Regular cardiac myocyte (primary cell): Measurements from ENCODE around the gene MZF1. TPM values are rescaled to one million over a fixed set of nuclear protein-coding genes. Genes with fewer than 3 reads are reported as not detected.

Experiments used
- total RNA-seq: library from RNA; depleted of rRNA; stranded (reverse); fragments of >200 nt; gene quantifications from 2 replicates; pipeline ENCODE4 v1.2.3, GENCODE V29; 2014

The MZF1 gene
- total RNA-seq = 10.9 and 20.9 TPM in 2 replicates

DNA sequence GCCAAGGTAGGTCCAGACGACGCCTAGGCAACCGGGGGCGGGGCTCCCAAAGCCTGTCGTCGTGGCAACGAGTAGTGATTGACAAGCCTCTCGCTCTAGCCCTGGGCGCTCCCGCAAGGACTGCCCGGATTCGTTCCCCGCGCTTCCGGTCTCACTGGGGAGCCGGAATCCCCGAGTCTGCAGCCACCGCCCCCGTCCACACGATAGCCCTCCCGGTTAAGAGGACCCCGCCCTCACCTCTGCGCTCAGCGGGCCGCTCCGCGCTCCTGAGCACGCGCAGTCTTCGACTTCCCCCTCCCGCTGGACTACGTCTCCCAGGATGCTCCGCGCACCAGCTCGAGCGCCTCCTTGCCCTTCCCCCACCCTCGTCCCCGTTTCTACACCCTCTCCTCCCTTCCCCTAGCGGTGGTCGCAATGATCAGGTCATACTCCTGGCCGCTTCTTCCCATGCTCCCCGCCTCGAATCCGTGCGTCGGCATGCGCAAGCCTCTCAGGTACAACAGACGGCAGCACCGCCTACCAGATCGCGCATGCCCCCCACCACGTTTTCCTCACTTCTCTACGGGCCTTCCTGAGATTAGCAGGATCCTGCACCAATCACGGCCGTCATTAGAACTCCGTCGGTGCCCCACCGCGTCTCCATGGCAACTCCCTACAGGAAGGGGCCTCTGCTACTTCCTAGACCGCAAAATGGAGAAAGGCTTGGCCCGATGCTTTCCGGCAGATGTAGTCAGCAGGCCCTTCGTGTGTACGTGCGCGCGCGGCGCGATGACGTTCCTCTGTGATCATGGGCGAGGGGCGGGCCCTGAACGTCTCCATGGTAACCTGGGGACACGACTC, at the start of gene MZF1:
TSS of gene MZF1 (minus strand) at position 518 of the 840 bp plus-strand sequence. CDS start 1,946 bp downstream, outside the sequence.

DNA sequence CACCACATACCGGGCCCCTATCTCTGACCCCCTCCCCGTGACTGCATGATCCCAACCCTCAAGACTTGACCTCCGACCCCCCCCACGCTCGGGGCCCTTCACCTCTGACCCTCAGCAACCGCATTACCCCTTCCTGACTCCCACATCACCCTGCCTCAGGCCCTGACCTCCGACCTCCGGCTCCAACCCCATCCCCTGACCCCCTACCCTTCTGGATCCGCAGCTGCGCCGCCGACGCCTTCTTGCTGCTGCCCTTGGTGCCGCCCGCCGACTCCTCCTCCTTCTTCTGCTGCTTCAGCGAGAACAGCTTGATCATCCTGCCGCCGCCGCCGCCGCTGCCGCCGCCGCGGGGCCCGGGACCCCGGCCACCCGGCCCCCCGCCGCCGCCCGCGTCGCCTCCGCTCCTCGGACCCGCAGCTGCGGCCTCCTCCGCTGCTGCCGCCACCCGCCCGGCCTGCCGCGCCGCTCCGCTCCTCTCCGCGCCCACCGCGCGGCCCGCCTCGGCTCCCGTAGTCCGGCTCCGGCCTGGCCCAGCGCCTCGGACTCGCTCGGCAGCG, 15.0 kb downstream of the MZF1 start, which contains the start of gene UBE2M:
TSS of gene UBE2M (minus strand) at position 546 of the 557 bp plus-strand sequence. CDS start at position 316, 230 bp downstream.

DNA sequence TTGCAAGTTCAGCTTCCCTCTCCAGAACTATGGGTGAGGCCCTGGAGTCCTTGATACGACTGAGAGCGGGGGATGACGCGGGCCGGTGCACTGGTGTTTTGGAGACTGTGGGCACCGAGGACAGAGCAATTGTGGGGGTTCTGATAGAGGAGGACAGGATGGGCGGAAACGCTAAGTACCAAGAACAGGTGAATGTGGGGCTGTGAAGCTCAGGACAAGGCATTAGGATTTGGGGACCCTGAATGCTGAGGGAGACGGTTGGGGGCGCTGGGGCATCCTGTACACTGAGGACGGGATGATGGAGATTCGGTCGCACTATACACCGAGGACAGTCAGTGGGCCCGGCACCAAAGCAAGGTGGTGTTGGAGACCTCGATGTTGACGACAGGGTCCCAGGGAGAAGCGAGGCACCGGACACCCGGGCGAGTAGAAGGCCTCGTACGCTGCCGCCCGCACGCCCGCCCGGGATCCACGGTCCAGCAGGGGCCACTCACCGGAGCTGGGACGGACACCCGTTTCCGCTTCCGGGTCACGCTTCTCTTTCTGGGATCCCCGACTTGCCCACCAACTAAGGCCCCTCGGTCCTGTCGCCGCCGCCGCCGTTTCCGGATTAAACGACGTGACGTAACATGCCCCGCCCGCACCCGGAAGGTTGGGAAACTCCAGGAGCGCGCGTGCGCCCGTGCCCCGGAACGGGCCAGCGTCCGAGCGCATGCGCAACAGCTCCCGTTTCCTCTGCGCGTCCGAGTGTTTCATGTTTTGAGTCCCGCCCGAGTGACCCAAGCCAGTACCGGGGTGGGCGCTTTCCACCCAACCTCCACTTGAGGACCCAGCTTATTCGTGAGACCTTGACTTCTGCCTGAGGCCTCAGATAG, 18.4 kb downstream of the MZF1 start, which contains the start of gene CHMP2A:
TSS of gene CHMP2A (minus strand) at position 612 of the 875 bp plus-strand sequence. CDS start 893 bp downstream, outside the sequence.

DNA sequence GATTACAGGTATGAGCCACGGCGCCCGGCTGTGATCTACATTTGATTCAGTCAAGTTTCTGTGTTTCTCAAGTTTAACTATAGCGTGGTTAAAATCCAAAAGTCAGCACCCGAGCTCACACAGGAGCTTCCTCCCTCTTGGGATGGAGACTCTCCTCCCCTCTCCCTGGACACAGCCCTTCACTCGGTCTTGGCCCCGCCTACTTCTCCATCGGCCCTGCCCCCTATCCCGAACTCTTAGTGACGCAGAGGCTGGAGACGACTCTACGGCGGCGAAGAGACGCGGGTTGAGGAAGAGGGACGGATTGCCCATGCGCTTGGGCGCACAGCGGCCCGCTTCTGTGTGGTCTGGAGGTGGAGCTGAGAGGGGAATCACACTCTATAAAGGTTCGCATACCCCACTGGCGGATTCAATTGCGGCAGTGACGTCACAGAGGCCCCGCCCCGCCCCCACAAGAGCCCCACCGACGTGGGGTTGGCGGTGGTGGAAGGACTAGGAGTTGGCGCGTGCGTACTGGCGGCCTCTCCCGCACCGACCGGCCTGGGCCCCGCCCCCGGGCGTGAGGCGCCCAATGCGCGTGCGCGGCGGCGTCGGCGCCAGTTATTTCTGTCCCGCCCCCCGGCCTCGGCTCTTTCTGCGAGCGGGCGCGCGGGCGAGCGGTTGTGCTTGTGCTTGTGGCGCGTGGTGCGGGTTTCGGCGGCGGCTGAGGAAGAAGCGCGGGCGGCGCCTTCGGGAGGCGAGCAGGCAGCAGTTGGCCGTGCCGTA, 29.1 kb downstream of the MZF1 start, which contains the start of gene TRIM28:
TSS of gene TRIM28 (plus strand) at position 239 of the 765 bp plus-strand sequence. CDS start 694 bp downstream, outside the sequence.

DNA sequence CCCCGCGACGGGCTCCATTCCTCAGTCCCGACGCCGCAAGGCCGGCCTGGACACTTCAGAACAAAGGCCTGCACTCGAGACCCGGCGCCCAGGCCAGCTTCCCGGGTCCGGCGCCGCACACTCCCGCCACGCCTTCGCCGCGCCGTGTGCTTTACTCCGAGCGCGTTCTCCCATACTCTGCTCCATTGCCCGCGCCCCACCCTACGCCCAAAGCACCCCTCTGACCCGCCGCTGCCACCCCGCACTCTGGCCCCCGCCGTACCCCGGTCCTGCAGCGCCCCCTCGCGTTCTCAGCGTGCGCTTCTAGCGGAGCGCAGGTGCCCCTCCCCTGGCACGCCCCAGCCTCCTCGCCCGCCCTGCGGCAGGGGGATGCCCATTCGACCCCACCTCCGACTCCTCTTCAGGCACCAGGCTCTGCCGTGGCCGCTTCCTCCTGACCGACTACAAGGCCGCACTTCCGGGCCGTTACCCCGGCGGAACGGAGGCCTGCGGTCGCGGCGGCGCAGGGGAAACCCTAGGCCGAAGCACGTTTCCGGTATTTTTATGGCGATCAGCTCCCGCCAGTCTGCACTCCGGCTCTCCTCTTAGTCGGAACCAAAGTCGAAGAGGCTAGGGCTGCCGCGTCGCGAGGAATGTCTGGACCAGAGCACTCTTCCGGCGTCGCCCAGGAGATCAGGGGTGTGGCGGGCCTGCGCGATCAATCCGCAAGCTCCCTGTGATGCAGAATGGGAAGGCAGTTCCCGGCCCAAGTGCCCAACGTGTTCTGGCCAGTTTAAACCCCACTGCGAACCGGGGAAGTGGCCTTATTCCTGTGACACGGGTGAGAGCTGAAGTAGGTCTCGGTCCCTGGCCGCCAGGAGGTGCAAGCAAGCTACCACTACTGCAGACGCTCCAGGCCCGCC, 53.5 kb downstream of the MZF1 start, which contains the start of gene ZBTB45:
TSS of gene ZBTB45 (minus strand) at position 456 of the 902 bp plus-strand sequence. CDS start 2,137 bp downstream, outside the sequence.

Other genes starting within 250 kb of the MZF1 start
- gene ZSCAN22, start 246.3 kb downstream of the MZF1 start, total RNA-seq = 2.3 and 2.7 TPM in 2 replicates
- gene A1BG, start 219.8 kb downstream of the MZF1 start, total RNA-seq = 6.1 and 14.4 TPM in 2 replicates
- 0.58 and 1.1 TPM in 2 replicates for gene ZNF497, start 210.6 kb downstream of the MZF1 start, total RNA-seq
- 1.2 and 3.9 TPM in 2 replicates for gene ZNF837, start 192.3 kb downstream of the MZF1 start, total RNA-seq
- 2,110 and 2,179 TPM in 2 replicates for gene RPS5, start 186.1 kb downstream of the MZF1 start, total RNA-seq
- 0.38 TPM in 1 of 2 replicates, not detected in the other for gene RNF225, start 177.7 kb downstream of the MZF1 start, total RNA-seq
- 12.7 and 16.7 TPM in 2 replicates for gene ZNF584, start 164.7 kb downstream of the MZF1 start, total RNA-seq
- 10.4 and 12.7 TPM in 2 replicates for gene ZNF132, start 133.2 kb downstream of the MZF1 start, total RNA-seq
- gene ZNF324B, start 121.7 kb downstream of the MZF1 start, total RNA-seq = 7.3 and 10.0 TPM in 2 replicates
- 11.8 and 16.3 TPM in 2 replicates for gene ZNF324, start 106.3 kb downstream of the MZF1 start, total RNA-seq
- 5.4 and 5.9 TPM in 2 replicates for gene ZNF446, start 97.0 kb downstream of the MZF1 start, total RNA-seq
- gene SLC27A5, start 61.3 kb downstream of the MZF1 start, total RNA-seq = 2.8 and 2.9 TPM in 2 replicates
- 3.4 and 5.6 TPM in 2 replicates for gene ZBTB45, start 53.5 kb downstream of the MZF1 start, total RNA-seq
- gene TRIM28, start 29.3 kb downstream of the MZF1 start, total RNA-seq = 171 and 383 TPM in 2 replicates
- 98.7 and 136 TPM in 2 replicates for gene CHMP2A, start 18.2 kb downstream of the MZF1 start, total RNA-seq
- 51.0 and 87.0 TPM in 2 replicates for gene UBE2M, start 14.7 kb downstream of the MZF1 start, total RNA-seq